ENCODE results near the gene NINJ1.

GRCh38 chr9:93107825-93108161, 26.3 kb downstream of the NINJ1 start:
- TF ChIP-seq CTCF (IDR thresholded peaks at IDR 0.05) (no peak), POLR2A (IDR thresholded peaks at IDR 0.05) (no peak)

Data from Peyer's patch (tissue), 4 donors.